ENCODE measurements around the gene WNK4. TPM values are rescaled to one million over a fixed set of nuclear protein-coding genes. Genes with fewer than 3 reads are reported as not detected.

WNK4 gene
- total and polyA plus RNA-seq, 9 of the 15 experiments (the other 6 are each of a cell fraction or from before 2014, with no cell fraction given), result 0.32 to 25.8 (median 4.5) TPM

GRCh38 chr17:42773290-42774035, 6.9 kb upstream of the WNK4 start, which contains the start of gene VPS25 (continued):
- no peak for TF ChIP-seq CHD7 (IDR thresholded peaks at IDR 0.05; ENCODE audit: low read depth, low read length)
- peak; percentile 93 for TF ChIP-seq SUPT5H (IDR thresholded peaks at IDR 0.05)
- no peak for TF ChIP-seq ZNF707 (CRISPR knock-in tag; conservative IDR thresholded peaks at IDR 0.05)
- TF ChIP-seq MNT (conservative IDR thresholded peaks at IDR 0.05), result peak in 1 of 2 experiments; percentile 58; a peak in 1 of 4 replicates
- 0 out of 2 replicates have a peak, but pooled peaks have one; percentile 17 for TF ChIP-seq VEZF1 (CRISPR knock-in tag; IDR thresholded peaks at IDR 0.05)
- TF ChIP-seq UBTF (IDR thresholded peaks at IDR 0.05; ENCODE audit: borderline replicate concordance in 1 of 2, low read depth in 2 of 2, low read length in 2 of 2), result peak in 1 of 2 experiments; percentile 75; a peak in 2 of 4 replicates
- TF ChIP-seq ZNF583 (CRISPR knock-in tag; IDR thresholded peaks at IDR 0.05), result peak; percentile 70
- TF ChIP-seq DMBX1 (CRISPR knock-in tag; IDR thresholded peaks at IDR 0.05; ENCODE audit: borderline replicate concordance), result peak; percentile 46; the same call in 1 of the 2 replicates
- peak; percentile 18; the same call in 1 of the 2 replicates for TF ChIP-seq TCF3 (CRISPR knock-in tag; IDR thresholded peaks at IDR 0.05)

Data from K562 (cell line).